H9 (cell line): ENCODE measurements around the gene TNFAIP8L3. TPM values are rescaled to one million over a fixed set of nuclear protein-coding genes. Genes with fewer than 3 reads are reported as not detected.

Experiments used
- DNase-seq: peaks from one replicate; pipeline ENCODE4 v3.0.0-alpha.2; 2017
- H2AFZ ChIP-seq: one replicate; pipeline ENCODE4 v1.6.1; 2013; ENCODE audit warnings: mild to moderate bottlenecking, low read length, control low read depth, moderate library complexity
- H2AK5ac ChIP-seq: 2 replicates; pipeline ENCODE4 v1.6.1; 2013; ENCODE audit warnings: low read length, control low read depth, mixed read lengths; ENCODE audit not compliant: insufficient read length
- H2BK120ac ChIP-seq: one replicate; pipeline ENCODE4 v1.6.1; 2013; ENCODE audit warnings: low read depth, mild to moderate bottlenecking, low read length, control low read depth, inconsistent platforms; ENCODE audit not compliant: poor library complexity, severe bottlenecking
- H2BK12ac ChIP-seq: 2 replicates; pipeline ENCODE4 v1.6.1; 2013; ENCODE audit warnings: low read length, control low read depth, mixed read lengths, low read depth; ENCODE audit not compliant: insufficient read length
- H2BK15ac ChIP-seq: 2 replicates; pipeline ENCODE4 v1.6.1; 2013; ENCODE audit warnings: low read depth, low read length, control low read depth
- H2BK20ac ChIP-seq: one replicate; pipeline ENCODE4 v1.6.1; 2013; ENCODE audit warnings: low read depth, mild to moderate bottlenecking, low read length, control low read depth, inconsistent platforms; ENCODE audit not compliant: poor library complexity, severe bottlenecking
- H2BK5ac ChIP-seq: 2 replicates; pipeline ENCODE4 v1.6.1; 2013; ENCODE audit warnings: low read length, control low read depth, mixed read lengths; ENCODE audit not compliant: insufficient read length
- H3K14ac ChIP-seq: 2 replicates; pipeline ENCODE4 v1.6.1; 2013; ENCODE audit warnings: low read length, control low read depth; ENCODE audit not compliant: insufficient read depth
- H3K18ac ChIP-seq: 2 replicates; pipeline ENCODE4 v1.6.1; 2013; ENCODE audit warnings: low read depth, mild to moderate bottlenecking, mixed read lengths, low read length, control low read depth; ENCODE audit not compliant: insufficient read length
- H3K23ac ChIP-seq: 2 replicates; pipeline ENCODE4 v1.6.1; 2013; ENCODE audit warnings: low read length, control low read depth, mixed read lengths, low read depth; ENCODE audit not compliant: insufficient read length
- H3K23me2 ChIP-seq: 2 replicates; pipeline ENCODE4 v1.6.1; 2013; ENCODE audit warnings: low read depth, mild to moderate bottlenecking, mixed read lengths, low read length, control low read depth; ENCODE audit not compliant: insufficient read length, poor library complexity, severe bottlenecking
- H3K27ac ChIP-seq: 2 replicates; pipeline ENCODE4 v1.5.1; 2013; ENCODE audit warnings: low read length, control low read depth, mixed read lengths, low read depth; ENCODE audit not compliant: insufficient read length
- H3K27me3 ChIP-seq: 2 replicates; pipeline ENCODE4 v1.6.1; 2013; ENCODE audit warnings: low read length, control low read depth, inconsistent platforms; ENCODE audit not compliant: insufficient read depth
- H3K4ac ChIP-seq: 2 replicates; pipeline ENCODE4 v1.6.1; 2013; ENCODE audit warnings: low read depth, mild to moderate bottlenecking, control low read depth, inconsistent platforms, low read length, moderate library complexity
- H3K4me1 ChIP-seq: 2 replicates; pipeline ENCODE4 v1.6.1; 2013; ENCODE audit warnings: low read length, control low read depth, inconsistent platforms; ENCODE audit not compliant: insufficient read depth
- H3K4me2 ChIP-seq: 2 replicates; pipeline ENCODE4 v1.6.1; 2013; ENCODE audit warnings: low read length, control low read depth, mixed read lengths; ENCODE audit not compliant: insufficient read length, insufficient read depth
- H3K56ac ChIP-seq: 2 replicates; pipeline ENCODE4 v1.6.1; 2013; ENCODE audit warnings: low read depth, mild to moderate bottlenecking, mixed read lengths, low read length, control low read depth; ENCODE audit not compliant: insufficient read length
- H3K79me1 ChIP-seq: 2 replicates; pipeline ENCODE4 v1.6.1; 2013; ENCODE audit warnings: low read depth, mild to moderate bottlenecking, moderate library complexity, low read length, control low read depth, inconsistent platforms; ENCODE audit not compliant: insufficient read depth, poor library complexity, severe bottlenecking
- H3K79me2 ChIP-seq: 2 replicates; pipeline ENCODE4 v1.6.1; 2013; ENCODE audit warnings: low read length, control low read depth, inconsistent platforms; ENCODE audit not compliant: insufficient read depth
- H3K9ac ChIP-seq: 2 replicates; pipeline ENCODE4 v1.6.1; 2013; ENCODE audit warnings: low read length, control low read depth, mixed read lengths; ENCODE audit not compliant: insufficient read length; ENCODE audit errors: extremely low read depth
- H3K9me3 ChIP-seq: one replicate; pipeline ENCODE4 v1.6.1; 2013; ENCODE audit warnings: low read depth, low read length, inconsistent platforms; ENCODE audit not compliant: control insufficient read depth
- H3T11ph ChIP-seq: one replicate; pipeline ENCODE4 v1.6.1; 2013; ENCODE audit warnings: mild to moderate bottlenecking, low read length, control low read depth, inconsistent platforms
- H4K20me1 ChIP-seq: one replicate; pipeline ENCODE4 v1.6.1; 2013; ENCODE audit not compliant: control insufficient read depth, insufficient read length, insufficient read depth
- H4K5ac ChIP-seq: 2 replicates; pipeline ENCODE4 v1.6.1; 2013; ENCODE audit warnings: low read depth, mild to moderate bottlenecking, mixed read lengths, low read length, control low read depth; ENCODE audit not compliant: insufficient read length
- H4K8ac ChIP-seq: replicated peaks from 2 replicates; pipeline ENCODE4 v1.6.1; 2013; ENCODE audit warnings: low read length, control low read depth, mixed read lengths, low read depth; ENCODE audit not compliant: insufficient read length
- H4K91ac ChIP-seq: 2 replicates; pipeline ENCODE4 v1.6.1; 2013; ENCODE audit warnings: low read depth, mild to moderate bottlenecking, moderate library complexity, mixed read lengths, low read length, control low read depth; ENCODE audit not compliant: insufficient read length
- H3K27ac Mint-ChIP-seq, 3 experiments: 2 replicates in 2 of 3; 3 replicates in 1 of 3; pipeline ENCODE4 v1.8.0; 2020 to 2021; ENCODE audit warnings: mixed read lengths in 3 of 3, mild to moderate bottlenecking in 1 of 3, moderate library complexity in 1 of 3
- H3K27me3 Mint-ChIP-seq: 2 replicates; pipeline ENCODE4 v1.8.0; 2021; ENCODE audit warnings: low read depth, mild to moderate bottlenecking, moderate library complexity, mixed read lengths
- H3K36me3 Mint-ChIP-seq, 3 experiments: 2 replicates in 2 of 3; 3 replicates in 1 of 3; pipeline ENCODE4 v1.8.0; 2020 to 2021; ENCODE audit warnings: low read depth in 3 of 3, mixed read lengths in 3 of 3; ENCODE audit not compliant: insufficient read depth in 1 of 3
- H3K4me1 Mint-ChIP-seq, 2 experiments: 2 replicates each; pipeline ENCODE4 v1.8.0; 2020; ENCODE audit warnings: mixed read lengths in 2 of 2
- H3K4me3 Mint-ChIP-seq, 2 experiments: 2 replicates in 1 of 2; 3 replicates in 1 of 2; pipeline ENCODE4 v1.8.0; 2020 to 2021; ENCODE audit warnings: mild to moderate bottlenecking in 2 of 2, mixed read lengths in 2 of 2, moderate library complexity in 1 of 2
- H3K9me3 Mint-ChIP-seq, 2 experiments: 2 replicates in 1 of 2; 3 replicates in 1 of 2; pipeline ENCODE4 v1.8.0; 2020; ENCODE audit warnings: mild to moderate bottlenecking in 2 of 2, mixed read lengths in 2 of 2, moderate library complexity in 1 of 2
- CTCF ChIP-seq: fragments of 200-600 bp; sonication (generic); conservative IDR thresholded peaks from 3 replicates; pipeline ENCODE4 v1.8.0; 2021; ENCODE audit warnings: antibody characterized with exemption, mild to moderate bottlenecking
- WGBS: extraction: QIAGEN DNeasy Blood & Tissue Kit; methylation state at CpG from one replicate; pipeline ENCODE4 v1.1.7; 2013; ENCODE audit warnings: missing lambda C conversion rate, low lambda C conversion rate, mixed read lengths; ENCODE audit not compliant: insufficient read length; ENCODE audit errors: extremely low coverage; 5-methylcytosine and 5-hydroxymethylcytosine counted together
- total RNA-seq: library from RNA; stranded (reverse); gene quantifications from 2 replicates; pipeline ENCODE4 v1.2.1, GENCODE V29; 2021

Gene TNFAIP8L3
- total RNA-seq, 1 experiment from 2014 or later, result 0.22 TPM

GRCh38 chr15:51089041-51089440 is 5.7 kb downstream of the TNFAIP8L3 start:
- TF ChIP-seq CTCF, result no peak
- Histone ChIP-seq H4K5ac (no peak overlapping the region), H3K23me2 (peaks cover 7% of the 10 kb centered on the region), H2BK20ac (no peak overlapping the region), H2AK5ac (no peak overlapping the region), H4K91ac (no peak overlapping the region), H3K79me2 (no peaks in the 10 kb centered on the region), H3K4me2 (no peak overlapping the region), H3K14ac (no peak overlapping the region), H3K79me1 (no peaks in the 10 kb centered on the region), H3K4ac (no peak overlapping the region), H3T11ph (no peak overlapping the region), H3K27me3 (peaks cover 20% of the 10 kb centered on the region; the same call in 1 of the 2 replicates), H4K8ac (no peak overlapping the region), H2BK5ac (no peak overlapping the region), H2AFZ (no peak overlapping the region), H3K27ac (no peak overlapping the region), H3K23ac (no peak overlapping the region), H3K4me1 (peaks cover 5% of the 10 kb centered on the region), H2BK120ac (no peak overlapping the region), H4K20me1 (no peaks in the 10 kb centered on the region), H3K18ac (no peak overlapping the region), H3K9ac (no peak overlapping the region), H2BK12ac (no peak overlapping the region), H3K9me3 (no peaks in the 10 kb centered on the region), H2BK15ac (no peak overlapping the region), H3K56ac (no peak overlapping the region)
- Mint-ChIP-seq H3K4me3 (no peak overlapping the region), H3K4me1 (peaks cover 17 to 27% of the 10 kb centered on the region in 2 experiments), H3K9me3 (no peaks in the 10 kb centered on the region), H3K27me3 (peaks cover 53% of the 10 kb centered on the region), H3K27ac (no peak overlapping the region), H3K36me3 (no peaks in the 10 kb centered on the region)
- no CpG with 5 or more reads among the region's 1 CpG for WGBS
- no peak for DNase-seq
